Pancreas (tissue), 10 donors: Measurements from ENCODE around the gene WAC. TPM values are rescaled to one million over a fixed set of nuclear protein-coding genes. Genes with fewer than 3 reads are reported as not detected.
A peak's percentile ranks its signal among the peaks of the same experiment; 100 is the strongest.

ENCODE experiments used
- ATAC-seq, 4 donors: fragments of 200-7000 bp; cut with Tn5 transposase; one replicate each; pipeline versions ENCODE4 v1.8.0 to v1.9.1; 2020; ENCODE audit warnings: mild to moderate bottlenecking in 4 of 4, moderate library complexity in 4 of 4
- DNase-seq, 6 donors: peaks; one replicate each; pipeline ENCODE4 v3.0.0-alpha.2; 2020
- FAIRE-seq: peaks from 2 replicates; lab custom pipeline; 2012; peaks lifted over from hg19 to GRCh38; lab: Jason Lieb, UNC
- H3K27ac ChIP-seq, 4 donors: fragments of 200-600 bp; sonication (generic); 1 replicate in 3 of 4; 2 replicates in 1 of 4; pipeline versions ENCODE4 v1.5.0 to v1.8.0; 2020
- H3K27me3 ChIP-seq, 4 donors: fragments of 200-600 bp; one replicate each; pipeline ENCODE4 v1.8.0; 2021
- H3K36me3 ChIP-seq, 3 donors: fragments of 200-600 bp; sonication (generic) in 1 of 3; one replicate each; pipeline versions ENCODE4 v1.5.0 to v1.8.0; 2020 to 2021
- H3K4me1 ChIP-seq, 3 donors: fragments of 200-600 bp; one replicate each; pipeline ENCODE4 v1.8.0; 2021
- H3K4me3 ChIP-seq, 4 donors: fragments of 200-600 bp; sonication (generic) in 2 of 4; one replicate each; pipeline versions ENCODE4 v1.5.0 to v1.8.0; 2020 to 2021
- H3K9me3 ChIP-seq, 4 donors: fragments of 200-600 bp; one replicate each; pipeline ENCODE4 v1.8.0; 2021
- CTCF ChIP-seq, 4 donors: fragments of 200-600 bp; sonication (generic) in 3 of 4; IDR thresholded peaks; one replicate each; pipeline versions ENCODE4 v1.5.0 to v1.8.0; 2021; ENCODE audit warnings: antibody characterized with exemption in 4 of 4
- WGBS, 2 donors: extraction: QIAGEN DNeasy Blood & Tissue Kit; methylation state at CpG; one replicate each; pipeline ENCODE4 v1.1.7; 2013; 5-methylcytosine and 5-hydroxymethylcytosine counted together
- intact Hi-C, 3 donors: fragments of 100-400 bp; cut with DNase I; formaldehyde crosslinking; loops; one replicate each; pipeline versions ENCODE4 v1.11.1 to v1.14.2; 2022
- polyA plus RNA-seq, 2 donors: library from polyadenylated mRNA; stranded (reverse); fragments of 200-250 nt; gene quantifications; one replicate each; pipeline ENCODE4 v1.2.3, GENCODE V29; 2013
- total RNA-seq, 6 donors: library from RNA; stranded (reverse); fragmentation: NEBNext Ultra II Directional in 4 of 6; extraction: Animal tissue kit (Norgen Biotek cat#: 25700) in 4 of 6; gene quantifications; one replicate each; pipeline versions ENCODE4 v1.2.1 to v1.2.4, GENCODE V29; 2021 to 2023
- donor health status: healthy with polysubstance abuse.
- donor health status: DM: no; HTN: no; CAD: no; lungs with moderate emphysema.
- donor health status: DM: no; HTN: no; CAD: no.
- donor health status: control.
- donor health status: control.
- donor health status: Bipolar disorder and iron deficiency.
- donor health status: DM: yes; HTN: yes; CAD: no.
- donor health status: DM: no; HTN: no; CAD: no.
- donor health status: DM: no; HTN: no; CAD: no.
- donor health status: DM: yes; HTN: yes; CAD: no.

Gene WAC
- total and polyA plus RNA-seq, 8 donors = 17.4 to 70.5 (median 43.6) TPM

- Histone ChIP-seq H3K4me3 (no peak overlapping the region), H3K36me3 (no peaks in the 10 kb centered on the region), H3K27ac (no peak overlapping the region), H3K9me3 (no peaks in the 10 kb centered on the region), H3K4me1 (peaks cover 0 to 4% (median 0%) of the 10 kb centered on the region in 3 donors), H3K27me3 (no peaks in the 10 kb centered on the region)
- intact Hi-C loops = loop anchor here in 1 of 3 donors (10.0 kb wide), 1 partner anchor 644 kb away; no protein-coding TSS in a partner anchor
- WGBS, 2 donors = 54 to 86% methylated on average over 3 of the region's 3 CpGs
- ATAC-seq = no peak
- TF ChIP-seq CTCF (IDR thresholded peaks at IDR 0.05) = no peak
- DNase-seq = no peak
- FAIRE-seq = no peak
Measured at GRCh38 chr10:28661035-28661434, 128.1 kb downstream of the WAC start.

GRCh38 chr10:28663576-28664368, 130.9 kb downstream of the WAC start:
- peak; percentile 81 to 97 (median 92) for TF ChIP-seq CTCF (IDR thresholded peaks at IDR 0.05)
- H3K4me3 ChIP-seq = no peak overlapping the region
- 3 to 4% methylated on average over 9 of the region's 9 CpGs for WGBS, 2 donors
- intact Hi-C loops = loop anchor here in 1 of 3 donors (10.0 kb wide), 1 partner anchor 641 kb away; no protein-coding TSS in a partner anchor
- DNase-seq (peak; percentile 80 to 92 (median 84)), ATAC-seq (peak; percentile 97 to 99 (median 98)), FAIRE-seq (peak; percentile 95)
- no peaks in the 10 kb centered on the region for H3K9me3 ChIP-seq
- peaks cover 0 to 4% (median 0%) of the 10 kb centered on the region in 3 donors for H3K4me1 ChIP-seq
- no peak overlapping the region for H3K27ac ChIP-seq
- H3K36me3 ChIP-seq = no peaks in the 10 kb centered on the region
- H3K27me3 ChIP-seq = peaks cover 0 to 6% (median 3%) of the 10 kb centered on the region in 4 donors

GRCh38 chr10:28664369-28664740, 131.4 kb downstream of the WAC start:
- FAIRE-seq (no peak), DNase-seq (no peak), ATAC-seq (no peak)
- Histone ChIP-seq H3K4me1 (peaks cover 0 to 4% (median 0%) of the 10 kb centered on the region in 3 donors), H3K27ac (no peak overlapping the region), H3K4me3 (no peak overlapping the region), H3K9me3 (no peaks in the 10 kb centered on the region), H3K36me3 (no peaks in the 10 kb centered on the region), H3K27me3 (peaks cover 0 to 6% (median 3%) of the 10 kb centered on the region in 4 donors)
- intact Hi-C loops = loop anchor here in 1 of 3 donors (10.0 kb wide), 1 partner anchor 640 kb away; no protein-coding TSS in a partner anchor
- TF ChIP-seq CTCF (IDR thresholded peaks at IDR 0.05) = no peak
- WGBS, 2 donors = 45 to 46% methylated on average over 6 of the region's 6 CpGs

- FAIRE-seq (no peak), ATAC-seq (no peak), DNase-seq (no peak)
- intact Hi-C loops = loop anchor here in 2 of 3 donors (5.0 to 10.0 kb wide), 2 partner anchors 320 to 638 kb away; no protein-coding TSS in a partner anchor
- 78 to 85% methylated on average over 12 of the region's 12 CpGs for WGBS, 2 donors
- TF ChIP-seq CTCF (IDR thresholded peaks at IDR 0.05) = no peak
- peaks cover 0 to 4% (median 0%) of the 10 kb centered on the region in 3 donors for H3K4me1 ChIP-seq
- H3K27ac ChIP-seq = no peak overlapping the region
- no peaks in the 10 kb centered on the region for H3K36me3 ChIP-seq
- H3K9me3 ChIP-seq = no peaks in the 10 kb centered on the region
- no peak overlapping the region for H3K4me3 ChIP-seq
- H3K27me3 ChIP-seq = peaks cover 0 to 6% (median 3%) of the 10 kb centered on the region in 4 donors
Measured at GRCh38 chr10:28666751-28667467, 134.0 kb downstream of the WAC start.
